ENCODE results near the gene LGALS9. TPM values are rescaled to one million over a fixed set of nuclear protein-coding genes. Genes with fewer than 3 reads are reported as not detected.
"Not testable (repeated sequence)": the region's sequence is repeated elsewhere in the genome, so short reads cannot be mapped to it uniquely, and the experiment has no call there.

Gene LGALS9
- total and polyA plus RNA-seq, 4 donors = 19.8 to 228 (median 116) TPM

- TF ChIP-seq, protein P1, sequence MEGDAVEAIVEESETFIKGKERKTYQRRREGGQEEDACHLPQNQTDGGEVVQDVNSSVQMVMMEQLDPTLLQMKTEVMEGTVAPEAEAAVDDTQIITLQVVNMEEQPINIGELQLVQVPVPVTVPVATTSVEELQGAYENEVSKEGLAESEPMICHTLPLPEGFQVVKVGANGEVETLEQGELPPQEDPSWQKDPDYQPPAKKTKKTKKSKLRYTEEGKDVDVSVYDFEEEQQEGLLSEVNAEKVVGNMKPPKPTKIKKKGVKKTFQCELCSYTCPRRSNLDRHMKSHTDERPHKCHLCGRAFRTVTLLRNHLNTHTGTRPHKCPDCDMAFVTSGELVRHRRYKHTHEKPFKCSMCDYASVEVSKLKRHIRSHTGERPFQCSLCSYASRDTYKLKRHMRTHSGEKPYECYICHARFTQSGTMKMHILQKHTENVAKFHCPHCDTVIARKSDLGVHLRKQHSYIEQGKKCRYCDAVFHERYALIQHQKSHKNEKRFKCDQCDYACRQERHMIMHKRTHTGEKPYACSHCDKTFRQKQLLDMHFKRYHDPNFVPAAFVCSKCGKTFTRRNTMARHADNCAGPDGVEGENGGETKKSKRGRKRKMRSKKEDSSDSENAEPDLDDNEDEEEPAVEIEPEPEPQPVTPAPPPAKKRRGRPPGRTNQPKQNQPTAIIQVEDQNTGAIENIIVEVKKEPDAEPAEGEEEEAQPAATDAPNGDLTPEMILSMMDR (IDR thresholded peaks at IDR 0.05; ENCODE audit: control extremely low read depth, extremely low read depth) = no peak
- WGBS, 2 donors = 69 to 80% methylated on average over 9 of the region's 9 CpGs
- no peak for DNase-seq
- no peak overlapping the region for H3K4me3 ChIP-seq
- ATAC-seq (ENCODE audit: insufficient read depth, low FRiP score) = no peak
- no peaks in the 10 kb centered on the region for H3K27me3 ChIP-seq (ENCODE audit: control insufficient read depth in 3 of 3, insufficient read depth in 3 of 3, low read length in 2 of 3)
- no peak overlapping the region for H3K9ac ChIP-seq (ENCODE audit: insufficient read depth in 1 of 2, low read length in 2 of 2)
- peaks cover 0 to 3% (median 0%) of the 10 kb centered on the region in 5 donors for H3K4me1 ChIP-seq (ENCODE audit: control insufficient read depth in 5 of 5, insufficient read depth in 5 of 5, low read length in 5 of 5)
- no peak overlapping the region for H3K27ac ChIP-seq (ENCODE audit: low read depth in 1 of 2, low read length in 1 of 2)
- no peaks in the 10 kb centered on the region for H3K9me3 ChIP-seq (ENCODE audit: control insufficient read depth in 4 of 4, insufficient read depth in 3 of 4, low read length in 3 of 4)
- peaks cover 0 to 17% (median 0%) of the 10 kb centered on the region in 4 donors for H3K36me3 ChIP-seq (ENCODE audit: control insufficient read depth in 4 of 4, insufficient read depth in 4 of 4, low read length in 4 of 4)
Measured at GRCh38 chr17:27647765-27648164, 16.8 kb downstream of the LGALS9 start.

DNA sequence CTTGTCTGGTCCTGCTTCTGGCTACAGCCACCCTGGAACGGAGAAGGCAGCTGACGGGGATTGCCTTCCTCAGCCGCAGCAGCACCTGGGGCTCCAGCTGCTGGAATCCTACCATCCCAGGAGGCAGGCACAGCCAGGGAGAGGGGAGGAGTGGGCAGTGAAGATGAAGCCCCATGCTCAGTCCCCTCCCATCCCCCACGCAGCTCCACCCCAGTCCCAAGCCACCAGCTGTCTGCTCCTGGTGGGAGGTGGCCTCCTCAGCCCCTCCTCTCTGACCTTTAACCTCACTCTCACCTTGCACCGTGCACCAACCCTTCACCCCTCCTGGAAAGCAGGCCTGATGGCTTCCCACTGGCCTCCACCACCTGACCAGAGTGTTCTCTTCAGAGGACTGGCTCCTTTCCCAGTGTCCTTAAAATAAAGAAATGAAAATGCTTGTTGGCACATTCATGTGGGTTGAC is 18.2 kb downstream of the LGALS9 start:
- H3K4me1 ChIP-seq (ENCODE audit: control insufficient read depth in 5 of 5, insufficient read depth in 5 of 5, low read length in 5 of 5); H3K9ac ChIP-seq (ENCODE audit: insufficient read depth in 1 of 2, low read length in 2 of 2); H3K27ac ChIP-seq (ENCODE audit: low read depth in 1 of 2, low read length in 1 of 2); H3K9me3 ChIP-seq (ENCODE audit: control insufficient read depth in 4 of 4, insufficient read depth in 3 of 4, low read length in 3 of 4); ATAC-seq (ENCODE audit: insufficient read depth, low FRiP score); H3K27me3 ChIP-seq (ENCODE audit: control insufficient read depth in 3 of 3, insufficient read depth in 3 of 3, low read length in 2 of 3); H3K4me3 ChIP-seq: not testable (repeated sequence)
- H3K36me3 ChIP-seq (ENCODE audit: control insufficient read depth in 4 of 4, insufficient read depth in 4 of 4, low read length in 4 of 4) = peaks cover 0 to 11% (median 0%) of the 10 kb centered on the region in 4 donors
- 76 to 90% methylated on average over 5 of the region's 5 CpGs for WGBS, 2 donors
- peak in 2 of 3 donors; percentile 10 to 12 for DNase-seq

DNA sequence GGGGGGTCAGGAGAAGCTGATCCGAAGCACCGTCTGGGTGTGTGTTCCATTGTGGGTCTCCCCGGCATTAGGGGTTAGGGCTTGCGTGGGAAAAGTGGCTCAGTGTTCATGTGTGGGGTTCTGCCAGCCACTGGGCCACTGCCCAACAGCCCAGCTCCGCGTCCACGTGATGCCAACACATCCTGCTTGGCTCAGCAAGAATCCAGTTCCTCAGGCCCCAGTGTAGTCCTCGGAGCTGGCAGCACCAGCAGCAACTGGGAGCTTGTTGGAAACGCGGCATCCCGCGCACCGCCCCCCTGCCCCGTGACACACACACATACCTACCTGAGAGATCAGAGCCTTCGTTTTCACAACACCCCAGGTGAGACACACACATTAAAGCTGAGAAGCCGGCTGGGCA is 18.9 kb downstream of the LGALS9 start:
- H3K36me3 ChIP-seq (ENCODE audit: control insufficient read depth in 4 of 4, insufficient read depth in 4 of 4, low read length in 4 of 4) = peaks cover 0 to 10% (median 0%) of the 10 kb centered on the region in 4 donors
- TF ChIP-seq, protein P1 (IDR thresholded peaks at IDR 0.05; ENCODE audit: control extremely low read depth, extremely low read depth) = no peak
- 85% methylated on average over 16 of the region's 16 CpGs for WGBS, 2 donors
- peaks cover 0 to 1% (median 0%) of the 10 kb centered on the region in 5 donors for H3K4me1 ChIP-seq (ENCODE audit: control insufficient read depth in 5 of 5, insufficient read depth in 5 of 5, low read length in 5 of 5)
- H3K27ac ChIP-seq (ENCODE audit: low read depth in 1 of 2, low read length in 1 of 2) = no peak overlapping the region
- DNase-seq (no peak), ATAC-seq (ENCODE audit: insufficient read depth, low FRiP score) (no peak)
- H3K9ac ChIP-seq (ENCODE audit: insufficient read depth in 1 of 2, low read length in 2 of 2) = no peak overlapping the region
- H3K9me3 ChIP-seq (ENCODE audit: control insufficient read depth in 4 of 4, insufficient read depth in 3 of 4, low read length in 3 of 4) = no peaks in the 10 kb centered on the region
- H3K27me3 ChIP-seq (ENCODE audit: control insufficient read depth in 3 of 3, insufficient read depth in 3 of 3, low read length in 2 of 3) = no peaks in the 10 kb centered on the region
- H3K4me3 ChIP-seq = no peak overlapping the region

GRCh38 chr17:27650836-27651235 is 19.8 kb downstream of the LGALS9 start:
- no peak overlapping the region for H3K4me3 ChIP-seq
- peaks cover 0 to 1% (median 0%) of the 10 kb centered on the region in 5 donors for H3K4me1 ChIP-seq (ENCODE audit: control insufficient read depth in 5 of 5, insufficient read depth in 5 of 5, low read length in 5 of 5)
- TF ChIP-seq, protein P1 (IDR thresholded peaks at IDR 0.05; ENCODE audit: control extremely low read depth, extremely low read depth) = no peak
- H3K9me3 ChIP-seq (ENCODE audit: control insufficient read depth in 4 of 4, insufficient read depth in 3 of 4, low read length in 3 of 4) = no peaks in the 10 kb centered on the region
- no peaks in the 10 kb centered on the region for H3K27me3 ChIP-seq (ENCODE audit: control insufficient read depth in 3 of 3, insufficient read depth in 3 of 3, low read length in 2 of 3)
- DNase-seq (no peak), ATAC-seq (ENCODE audit: insufficient read depth, low FRiP score) (no peak)
- WGBS, 2 donors = 81 to 93% methylated on average over 11 of the region's 11 CpGs
- peaks cover 0 to 10% (median 0%) of the 10 kb centered on the region in 4 donors for H3K36me3 ChIP-seq (ENCODE audit: control insufficient read depth in 4 of 4, insufficient read depth in 4 of 4, low read length in 4 of 4)
- no peak overlapping the region for H3K27ac ChIP-seq (ENCODE audit: low read depth in 1 of 2, low read length in 1 of 2)
- no peak overlapping the region for H3K9ac ChIP-seq (ENCODE audit: insufficient read depth in 1 of 2, low read length in 2 of 2)

Data from lung (tissue), 12 donors.